Measurements from ENCODE around the gene MAP2. TPM values are rescaled to one million over a fixed set of nuclear protein-coding genes. Genes with fewer than 3 reads are reported as not detected.
A peak's percentile ranks its signal among the peaks of the same experiment; 100 is the strongest.

Gene MAP2
- 11.9 to 27.1 TPM (median 16.2 TPM) in 3 replicates for polyA plus RNA-seq
- 151 TPM for polyA plus RNA-seq (2011; ENCODE audit: low read depth)
- polyA plus RNA-seq (2011; cell fraction: cytosol; rRNA removed), result 17.7 and 30.9 TPM in 2 replicates
- 42.6 and 47.7 TPM in 2 replicates for polyA plus RNA-seq (2011; cell fraction: nucleus; rRNA removed)
- 16.6 and 82.0 TPM in 2 replicates for polyA plus RNA-seq (2012; ENCODE audit: low replicate concordance)
- polyA minus RNA-seq, result 41.0 to 74.8 TPM (median 46.1 TPM) in 3 replicates
- 19.8 TPM for polyA minus RNA-seq (2011; cell fraction: cytosol; rRNA and poly(A)+ RNA removed)
- polyA minus RNA-seq (2011; cell fraction: nucleus; rRNA and poly(A)+ RNA removed), result 53.9 and 89.6 TPM in 2 replicates

- DNase-seq (ENCODE audit: low read depth, low spot score) (no peak), FAIRE-seq (no peak)
- Histone ChIP-seq H3K27me3 (ENCODE audit: control insufficient read depth, extremely low read depth, insufficient read depth, low read length) (no peaks in the 10 kb centered on the region), H3K27ac (ENCODE audit: control insufficient read depth, insufficient read depth, low read length) (peak within 1 kb of the TSS; percentile 52), H3K9me3 (ENCODE audit: control insufficient read depth, low read depth, low read length) (no peaks in the 10 kb centered on the region), H3K4me2 (ENCODE audit: control insufficient read depth, extremely low read depth, insufficient read depth, low read depth, low read length) (peak within 1 kb of the TSS; percentile 71), H2AFZ (ENCODE audit: control insufficient read depth, low read length) (peak within 1 kb of the TSS; percentile 87), H4K20me1 (ENCODE audit: control insufficient read depth, extremely low read depth, insufficient read depth, low read length) (no peaks in the 10 kb centered on the region), H3K9me1 (ENCODE audit: control insufficient read depth, extremely low read depth, insufficient read depth, low read length) (no peaks in the 10 kb centered on the region), H3K4me3 (ENCODE audit: control insufficient read depth in 2 of 3, extremely low read depth in 1 of 3, insufficient read depth in 2 of 3, low read depth in 1 of 3, low read length in 3 of 3) (peak within 1 kb of the TSS; percentile 66 to 83 (median 82)), H3K36me3 (ENCODE audit: control insufficient read depth in 2 of 2, extremely low read depth in 1 of 2, insufficient read depth in 2 of 2, low read length in 2 of 2) (no peaks in the 10 kb centered on the region), H3K79me2 (ENCODE audit: control insufficient read depth, insufficient read depth, low read length) (peaks cover 10% of the 10 kb centered on the region), H3K9ac (ENCODE audit: control insufficient read depth, extremely low read depth, insufficient read depth, low read length) (peak within 1 kb of the TSS; percentile 78), H3K4me1 (ENCODE audit: control insufficient read depth, extremely low read depth, insufficient read depth, low read length) (peaks cover 30% of the 10 kb centered on the region)
- dilution Hi-C loops (cut with MboI; ENCODE audit: extremely low pct_ligation_motif_present, low sequenced_read_pairs), result no loop called here
- peak; percentile 38 to 85 (median 77) for TF ChIP-seq CTCF (optimal IDR thresholded peaks at IDR 0.05 in 1 of 3, IDR thresholded peaks at IDR 0.05 in 1 of 3, conservative IDR thresholded peaks at IDR 0.05 in 1 of 3; ENCODE audit: extremely low read depth in 1 of 3, insufficient read depth in 2 of 3, low read length in 3 of 3)
- TF ChIP-seq EZH2 (IDR thresholded peaks at IDR 0.05; ENCODE audit: low read length), result no peak
Observed at GRCh38 chr2:209423562-209424198, at the start of gene MAP2. Gene MAP2, plus strand, starts transcription at chr2:209424047. Its CDS starts 229,124 bp downstream, at chr2:209653171.

- H3K9me3 ChIP-seq (ENCODE audit: control insufficient read depth, low read depth, low read length), result no peaks in the 10 kb centered on the region
- DNase-seq (ENCODE audit: low read depth, low spot score), result no peak
- no peaks in the 10 kb centered on the region for H3K4me1 ChIP-seq (ENCODE audit: control insufficient read depth, extremely low read depth, insufficient read depth, low read length)
- no peak overlapping the region for H3K4me2 ChIP-seq (ENCODE audit: control insufficient read depth, extremely low read depth, insufficient read depth, low read depth, low read length)
- H2AFZ ChIP-seq (ENCODE audit: control insufficient read depth, low read length), result no peak overlapping the region
- H3K9me1 ChIP-seq (ENCODE audit: control insufficient read depth, extremely low read depth, insufficient read depth, low read length), result no peaks in the 10 kb centered on the region
- no peak overlapping the region for H3K9ac ChIP-seq (ENCODE audit: control insufficient read depth, extremely low read depth, insufficient read depth, low read length)
- H3K4me3 ChIP-seq (ENCODE audit: control insufficient read depth in 2 of 3, extremely low read depth in 1 of 3, insufficient read depth in 2 of 3, low read depth in 1 of 3, low read length in 3 of 3), result no peak overlapping the region
- dilution Hi-C loops (cut with MboI; ENCODE audit: extremely low pct_ligation_motif_present, low sequenced_read_pairs), result no loop called here
- FAIRE-seq, result no peak
- H3K36me3 ChIP-seq (ENCODE audit: control insufficient read depth in 2 of 2, extremely low read depth in 1 of 2, insufficient read depth in 2 of 2, low read length in 2 of 2), result no peaks in the 10 kb centered on the region
- no peak overlapping the region for H3K27ac ChIP-seq (ENCODE audit: control insufficient read depth, insufficient read depth, low read length)
- TF ChIP-seq EZH2 (IDR thresholded peaks at IDR 0.05; ENCODE audit: low read length), result no peak
- no peak for TF ChIP-seq CTCF (optimal IDR thresholded peaks at IDR 0.05 in 1 of 3, IDR thresholded peaks at IDR 0.05 in 1 of 3, conservative IDR thresholded peaks at IDR 0.05 in 1 of 3; ENCODE audit: extremely low read depth in 1 of 3, insufficient read depth in 2 of 3, low read length in 3 of 3)
- H3K79me2 ChIP-seq (ENCODE audit: control insufficient read depth, insufficient read depth, low read length), result no peaks in the 10 kb centered on the region
- no peaks in the 10 kb centered on the region for H4K20me1 ChIP-seq (ENCODE audit: control insufficient read depth, extremely low read depth, insufficient read depth, low read length)
- H3K27me3 ChIP-seq (ENCODE audit: control insufficient read depth, extremely low read depth, insufficient read depth, low read length), result no peaks in the 10 kb centered on the region
Observed at GRCh38 chr2:209376686-209377085, 47.2 kb upstream of the MAP2 start.
